Left ventricle myocardium inferior (tissue), 1 donor: Measurements from ENCODE around the gene RASAL3. TPM values are rescaled to one million over a fixed set of nuclear protein-coding genes. Genes with fewer than 3 reads are reported as not detected.

ENCODE experiments used
- DNase-seq: peaks from one replicate; pipeline ENCODE4 v3.0.0-alpha.2; 2020
- H3K27ac ChIP-seq: fragments of 200-600 bp; replicated peaks from 2 replicates; pipeline ENCODE4 v1.8.0; 2021
- H3K27me3 ChIP-seq: fragments of 200-600 bp; 2 replicates; pipeline ENCODE4 v1.8.0; 2021; ENCODE audit warnings: low read depth
- H3K36me3 ChIP-seq: fragments of 200-600 bp; 2 replicates; pipeline ENCODE4 v1.8.0; 2021
- H3K4me1 ChIP-seq: fragments of 200-600 bp; 2 replicates; pipeline ENCODE4 v1.8.0; 2021
- H3K4me3 ChIP-seq: fragments of 200-600 bp; 2 replicates; pipeline ENCODE4 v1.8.0; 2021; ENCODE audit warnings: mild to moderate bottlenecking, moderate library complexity
- H3K9me3 ChIP-seq: fragments of 200-600 bp; replicated peaks from 2 replicates; pipeline ENCODE4 v1.8.0; 2021
- intact Hi-C: fragments of 100-400 bp; cut with micrococcal nuclease; formaldehyde crosslinking; loops from one replicate; pipeline ENCODE4 v1.11.0; 2022
- total RNA-seq: library from RNA; stranded (reverse); fragmentation: NEBNext Ultra II Directional; extraction: Animal tissue kit (Norgen Biotek cat#: 25700); gene quantifications from one replicate; pipeline ENCODE4 v1.2.1, GENCODE V29; 2021
- TF ChIP-seq, protein P1 (sequence below): fragments of 200-600 bp; IDR thresholded peaks from 2 replicates; pipeline ENCODE4 v1.8.0; 2021; ENCODE audit warnings: antibody characterized with exemption, mild to moderate bottlenecking, borderline replicate concordance
- donor health status: DM: no; HTN: yes; CAD: no; lungs with severe emphysema.

RASAL3 gene
- total RNA-seq, 1 donor from 2014 or later, result 1.5 TPM

DNA sequence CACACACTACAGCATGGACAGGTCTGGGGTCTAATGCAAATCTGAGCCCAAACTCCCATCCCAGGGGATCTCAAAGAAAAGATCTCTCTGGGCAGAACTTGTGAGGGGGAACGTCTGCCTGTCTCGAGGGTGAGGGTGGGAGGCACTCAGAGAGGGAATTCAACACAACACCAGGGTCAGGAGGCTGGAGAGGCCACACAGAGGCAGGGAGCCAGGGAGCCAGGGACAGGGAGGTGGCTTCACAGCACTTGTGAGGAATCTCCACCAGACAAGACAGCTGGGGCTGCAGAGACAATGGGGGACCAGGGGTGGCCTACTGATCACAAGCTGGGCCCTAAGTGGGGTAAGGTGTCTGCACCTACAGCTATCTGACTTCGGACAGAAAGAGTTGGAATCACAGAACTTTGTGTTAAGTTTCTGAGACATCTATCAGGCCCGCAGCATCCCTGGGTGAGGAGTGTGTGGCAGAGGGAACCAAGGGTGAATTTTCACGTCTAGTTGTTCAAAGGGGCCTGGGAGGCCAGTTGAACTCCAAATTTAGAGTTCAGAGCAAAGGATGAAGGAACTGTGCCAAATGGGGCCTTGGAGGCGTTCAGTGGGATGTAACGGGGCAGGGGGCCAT lies 32.8 kb downstream of the RASAL3 start:
- intact Hi-C loops, result no loop called here

DNA sequence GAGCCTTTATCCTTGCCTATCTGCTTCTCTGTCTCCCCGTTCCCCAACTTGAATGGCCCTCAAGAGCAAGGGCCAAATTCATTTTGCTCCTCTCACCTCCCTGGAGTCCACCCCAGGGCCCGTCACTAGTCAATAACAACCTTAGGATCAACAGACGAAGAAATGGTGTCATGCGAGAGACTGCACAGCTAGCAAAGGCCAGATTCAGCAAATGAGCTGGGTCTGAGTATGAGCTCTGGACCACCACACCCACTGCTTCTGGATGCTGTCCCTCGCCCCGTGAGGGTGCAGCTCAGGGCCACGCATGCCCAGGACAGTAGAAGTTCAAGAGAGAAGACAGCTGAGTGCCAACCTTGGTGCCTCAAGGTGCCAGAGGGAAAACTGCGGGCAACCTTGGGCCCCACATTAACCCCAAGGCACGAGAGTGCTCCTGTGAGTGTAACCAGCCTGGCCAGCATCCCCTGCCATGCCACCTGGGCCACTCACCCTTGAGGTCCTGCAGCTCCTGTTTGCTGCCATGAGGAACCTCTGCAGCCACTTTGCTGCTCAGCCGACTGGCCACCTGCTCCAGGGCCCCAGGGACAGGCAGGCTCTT lies 33.7 kb downstream of the RASAL3 start:
- H3K4me3 ChIP-seq, result peak overlapping the region; percentile 95
- peaks cover 25% of the 10 kb centered on the region for H3K36me3 ChIP-seq
- intact Hi-C loops, result no loop called here
- H3K27ac ChIP-seq, result no peak overlapping the region
- no peaks in the 10 kb centered on the region for H3K9me3 ChIP-seq
- no peaks in the 10 kb centered on the region for H3K27me3 ChIP-seq
- H3K4me1 ChIP-seq, result peaks cover 53% of the 10 kb centered on the region
- TF ChIP-seq, protein P1, sequence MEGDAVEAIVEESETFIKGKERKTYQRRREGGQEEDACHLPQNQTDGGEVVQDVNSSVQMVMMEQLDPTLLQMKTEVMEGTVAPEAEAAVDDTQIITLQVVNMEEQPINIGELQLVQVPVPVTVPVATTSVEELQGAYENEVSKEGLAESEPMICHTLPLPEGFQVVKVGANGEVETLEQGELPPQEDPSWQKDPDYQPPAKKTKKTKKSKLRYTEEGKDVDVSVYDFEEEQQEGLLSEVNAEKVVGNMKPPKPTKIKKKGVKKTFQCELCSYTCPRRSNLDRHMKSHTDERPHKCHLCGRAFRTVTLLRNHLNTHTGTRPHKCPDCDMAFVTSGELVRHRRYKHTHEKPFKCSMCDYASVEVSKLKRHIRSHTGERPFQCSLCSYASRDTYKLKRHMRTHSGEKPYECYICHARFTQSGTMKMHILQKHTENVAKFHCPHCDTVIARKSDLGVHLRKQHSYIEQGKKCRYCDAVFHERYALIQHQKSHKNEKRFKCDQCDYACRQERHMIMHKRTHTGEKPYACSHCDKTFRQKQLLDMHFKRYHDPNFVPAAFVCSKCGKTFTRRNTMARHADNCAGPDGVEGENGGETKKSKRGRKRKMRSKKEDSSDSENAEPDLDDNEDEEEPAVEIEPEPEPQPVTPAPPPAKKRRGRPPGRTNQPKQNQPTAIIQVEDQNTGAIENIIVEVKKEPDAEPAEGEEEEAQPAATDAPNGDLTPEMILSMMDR, result no peak
- DNase-seq, result no peak

More for the DNA sequence above, 32.8 kb downstream of the RASAL3 start:
- Histone ChIP-seq H3K4me3 (peak overlapping the region; percentile 95), H3K9me3 (no peaks in the 10 kb centered on the region), H3K36me3 (peaks cover 19% of the 10 kb centered on the region), H3K27ac (peak overlapping the region; percentile 74), H3K27me3 (no peaks in the 10 kb centered on the region), H3K4me1 (peaks cover 53% of the 10 kb centered on the region)
- DNase-seq, result no peak
- TF ChIP-seq, protein P1, result no peak

DNA sequence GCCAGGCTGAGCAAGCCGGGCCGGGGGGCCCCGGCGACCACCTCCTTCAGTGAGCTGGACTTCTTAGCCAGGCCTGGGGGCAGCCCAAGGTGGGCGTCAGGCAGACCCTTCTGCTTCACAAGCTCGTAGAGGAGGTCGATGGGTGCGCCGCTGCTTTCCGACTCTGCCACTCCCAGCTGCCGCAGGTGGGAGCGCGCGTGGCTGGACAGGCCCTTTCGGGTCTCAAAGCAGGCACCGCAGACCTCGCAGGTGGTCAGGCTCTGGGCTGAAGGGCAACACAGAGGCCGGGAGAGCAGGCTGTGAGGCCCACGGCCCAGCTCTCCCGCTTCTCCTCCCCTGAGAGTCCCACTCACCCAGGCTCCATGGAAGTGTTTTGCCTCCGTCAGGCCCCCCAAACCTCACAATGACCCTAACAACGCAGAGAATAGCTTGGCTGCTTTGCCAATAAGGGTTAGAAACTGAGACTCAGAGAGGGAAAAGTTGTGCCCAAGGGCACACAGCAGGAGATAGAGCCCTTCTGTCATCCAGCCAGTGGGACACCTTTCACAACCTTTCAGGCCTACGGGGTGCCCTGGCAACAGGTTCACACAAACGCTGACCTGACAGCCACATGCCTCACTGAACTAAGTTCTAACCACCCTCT lies 34.4 kb downstream of the RASAL3 start:
- TF ChIP-seq, protein P1, result no peak
- Histone ChIP-seq H3K9me3 (no peaks in the 10 kb centered on the region), H3K4me3 (no peak overlapping the region), H3K27ac (no peak overlapping the region), H3K27me3 (no peaks in the 10 kb centered on the region), H3K4me1 (peaks cover 53% of the 10 kb centered on the region), H3K36me3 (peaks cover 31% of the 10 kb centered on the region)
- DNase-seq, result no peak
- intact Hi-C loops, result no loop called here

DNA sequence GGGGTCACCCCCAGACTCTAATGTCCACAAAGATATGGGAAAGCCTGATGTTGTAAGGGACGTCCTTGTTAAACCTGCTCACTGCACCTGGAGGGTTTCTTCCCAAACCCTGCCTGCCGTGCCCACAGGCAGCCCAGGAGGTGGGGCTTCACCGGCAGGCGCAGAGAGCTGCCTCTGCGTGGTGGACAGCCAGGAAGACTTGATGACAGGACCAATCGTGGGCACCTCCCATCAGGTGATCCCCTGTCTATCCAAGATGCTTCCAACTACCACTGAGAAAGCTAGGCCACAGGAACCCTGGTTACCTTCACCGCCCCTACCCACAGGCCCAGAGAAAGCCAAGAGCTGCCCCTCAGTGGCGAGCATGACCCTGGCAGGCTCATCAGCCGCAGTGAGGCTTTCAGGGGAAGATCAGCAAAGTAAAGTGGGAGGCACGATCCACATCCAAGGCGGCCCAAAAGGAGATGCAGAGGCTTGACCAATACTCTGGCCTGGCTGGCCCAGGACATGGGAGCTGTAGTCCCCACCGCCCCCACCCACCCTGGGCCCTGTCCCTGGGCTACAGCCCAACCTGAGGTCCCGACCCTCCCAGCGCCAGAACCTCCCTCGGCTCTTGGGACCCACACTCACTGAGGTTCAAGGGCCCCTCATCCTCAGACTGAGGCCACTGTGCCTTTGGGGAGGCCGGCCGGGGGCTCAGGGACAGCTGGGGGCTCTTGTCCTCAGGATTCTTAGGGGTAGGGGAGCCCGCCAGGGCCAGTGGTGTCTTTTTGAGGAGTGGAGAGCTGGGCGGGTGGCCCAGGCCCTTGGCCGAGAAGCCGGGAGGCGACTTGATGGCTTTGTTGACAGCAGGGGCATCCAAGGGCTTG lies 35.2 kb downstream of the RASAL3 start:
- TF ChIP-seq, protein P1, result no peak
- no peaks in the 10 kb centered on the region for H3K9me3 ChIP-seq
- H3K27me3 ChIP-seq, result no peaks in the 10 kb centered on the region
- H3K36me3 ChIP-seq, result peaks cover 38% of the 10 kb centered on the region
- no peak overlapping the region for H3K4me3 ChIP-seq
- intact Hi-C loops, result no loop called here
- no peak for DNase-seq
- H3K27ac ChIP-seq, result no peak overlapping the region
- H3K4me1 ChIP-seq, result peaks cover 53% of the 10 kb centered on the region

DNA sequence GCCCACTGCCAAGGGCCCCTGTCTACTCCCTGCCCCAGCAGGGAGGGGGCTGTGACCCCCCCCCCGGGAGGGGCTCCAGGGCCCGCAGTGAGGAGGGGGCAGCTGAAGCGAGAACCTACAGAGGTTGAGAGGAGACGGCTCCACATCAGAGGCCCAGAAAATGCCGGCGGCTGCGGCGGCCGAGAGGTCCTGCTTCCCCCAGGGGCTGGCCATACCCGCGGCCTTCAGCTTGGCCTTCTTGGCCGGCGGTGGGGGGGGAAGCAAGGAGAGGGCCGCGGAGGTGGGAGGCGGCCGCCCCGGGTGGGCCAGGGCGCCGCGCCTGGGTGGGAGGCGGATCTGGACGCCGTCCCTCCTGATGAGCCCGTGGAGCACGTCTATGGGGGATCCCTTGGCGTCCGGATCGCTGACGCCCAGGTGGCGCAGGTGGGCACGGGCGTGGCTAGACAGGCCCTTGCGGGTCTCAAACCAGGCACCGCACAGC lies 36.3 kb downstream of the RASAL3 start:
- H3K36me3 ChIP-seq, result peaks cover 50% of the 10 kb centered on the region
- H3K4me1 ChIP-seq, result peaks cover 47% of the 10 kb centered on the region
- H3K27me3 ChIP-seq, result no peaks in the 10 kb centered on the region
- intact Hi-C loops, result no loop called here
- DNase-seq, result no peak
- TF ChIP-seq, protein P1, result no peak
- no peak overlapping the region for H3K27ac ChIP-seq
- peaks cover 5% of the 10 kb centered on the region for H3K9me3 ChIP-seq
- H3K4me3 ChIP-seq, result no peak overlapping the region
